Upper lobe of right lung (tissue), 1 donor: Measurements from ENCODE around the gene SHCBP1L. TPM values are rescaled to one million over a fixed set of nuclear protein-coding genes. Genes with fewer than 3 reads are reported as not detected.

Experiments
- ATAC-seq: fragments of 200-7000 bp; cut with Tn5 transposase; one replicate; pipeline ENCODE4 v1.9.1; 2020; ENCODE audit warnings: mild to moderate bottlenecking, moderate library complexity
- DNase-seq: peaks from one replicate; pipeline ENCODE4 v3.0.0-alpha.2; 2020
- H3K27ac ChIP-seq: fragments of 200-600 bp; one replicate; pipeline ENCODE4 v1.8.0; 2022
- H3K27me3 ChIP-seq: fragments of 200-600 bp; one replicate; pipeline ENCODE4 v1.8.0; 2022; ENCODE audit warnings: mild to moderate bottlenecking
- H3K36me3 ChIP-seq: fragments of 200-600 bp; one replicate; pipeline ENCODE4 v1.8.0; 2022
- H3K4me1 ChIP-seq: fragments of 200-600 bp; one replicate; pipeline ENCODE4 v1.8.0; 2022
- H3K4me3 ChIP-seq: fragments of 200-600 bp; one replicate; pipeline ENCODE4 v1.8.0; 2022; ENCODE audit warnings: mild to moderate bottlenecking
- H3K9me3 ChIP-seq: fragments of 200-600 bp; one replicate; pipeline ENCODE4 v1.8.0; 2022
- intact Hi-C: fragments of 100-400 bp; cut with DNase I; formaldehyde crosslinking; loops from one replicate; pipeline ENCODE4 v1.11.0; 2022
- total RNA-seq: library from RNA; stranded (reverse); fragmentation: NEBNext Ultra II Directional; extraction: Animal tissue kit (Norgen Biotek cat#: 25700); gene quantifications from one replicate; pipeline ENCODE4 v1.2.1, GENCODE V29; 2021
- TF ChIP-seq, protein P1 (sequence below): fragments of 200-600 bp; IDR thresholded peaks from one replicate; pipeline ENCODE4 v1.8.0; 2022; ENCODE audit warnings: antibody characterized with exemption
- donor health status: DM: no; HTN: yes; CAD: no; lungs with severe emphysema.

The SHCBP1L gene
- total RNA-seq, 1 donor from 2014 or later: not detected

DNA sequence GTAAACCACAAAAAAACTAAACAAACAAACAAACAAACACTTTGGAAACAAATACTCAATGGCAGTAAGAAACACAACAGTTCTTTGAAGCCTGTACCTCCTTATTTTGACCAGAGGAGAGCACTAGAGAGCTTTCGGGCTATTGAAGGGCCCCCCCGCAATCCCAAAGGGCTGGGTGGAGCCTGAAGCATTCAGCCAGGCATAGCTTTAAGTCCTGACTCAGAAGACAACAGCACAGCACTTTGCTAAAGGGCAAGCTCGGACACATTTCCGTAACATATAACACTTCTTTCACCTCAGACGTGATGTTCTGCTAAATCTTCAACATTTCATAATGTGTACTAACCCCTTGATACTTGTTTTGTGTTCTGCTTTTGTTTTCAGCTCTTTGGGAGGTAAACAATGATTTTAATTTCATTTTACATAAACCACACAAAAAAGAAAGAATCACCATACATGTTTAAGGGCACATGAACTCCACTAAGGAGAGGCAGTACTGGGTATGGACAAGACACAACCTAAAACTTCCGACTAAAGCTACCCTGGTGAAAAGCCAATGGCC lies 9.7 kb upstream of the SHCBP1L start:
- no peaks in the 10 kb centered on the region for H3K27me3 ChIP-seq
- TF ChIP-seq, protein P1, sequence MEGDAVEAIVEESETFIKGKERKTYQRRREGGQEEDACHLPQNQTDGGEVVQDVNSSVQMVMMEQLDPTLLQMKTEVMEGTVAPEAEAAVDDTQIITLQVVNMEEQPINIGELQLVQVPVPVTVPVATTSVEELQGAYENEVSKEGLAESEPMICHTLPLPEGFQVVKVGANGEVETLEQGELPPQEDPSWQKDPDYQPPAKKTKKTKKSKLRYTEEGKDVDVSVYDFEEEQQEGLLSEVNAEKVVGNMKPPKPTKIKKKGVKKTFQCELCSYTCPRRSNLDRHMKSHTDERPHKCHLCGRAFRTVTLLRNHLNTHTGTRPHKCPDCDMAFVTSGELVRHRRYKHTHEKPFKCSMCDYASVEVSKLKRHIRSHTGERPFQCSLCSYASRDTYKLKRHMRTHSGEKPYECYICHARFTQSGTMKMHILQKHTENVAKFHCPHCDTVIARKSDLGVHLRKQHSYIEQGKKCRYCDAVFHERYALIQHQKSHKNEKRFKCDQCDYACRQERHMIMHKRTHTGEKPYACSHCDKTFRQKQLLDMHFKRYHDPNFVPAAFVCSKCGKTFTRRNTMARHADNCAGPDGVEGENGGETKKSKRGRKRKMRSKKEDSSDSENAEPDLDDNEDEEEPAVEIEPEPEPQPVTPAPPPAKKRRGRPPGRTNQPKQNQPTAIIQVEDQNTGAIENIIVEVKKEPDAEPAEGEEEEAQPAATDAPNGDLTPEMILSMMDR: peak; percentile 90
- no peak overlapping the region for H3K27ac ChIP-seq
- H3K4me3 ChIP-seq: peak overlapping the region; percentile 12
- no peaks in the 10 kb centered on the region for H3K9me3 ChIP-seq
- intact Hi-C loops: loop anchor here (10.0 kb wide), 1 partner anchor 262 kb away; no protein-coding TSS in a partner anchor
- no peaks in the 10 kb centered on the region for H3K36me3 ChIP-seq
- no peaks in the 10 kb centered on the region for H3K4me1 ChIP-seq
- ATAC-seq (peak; percentile 100), DNase-seq (peak; percentile 79)

DNA sequence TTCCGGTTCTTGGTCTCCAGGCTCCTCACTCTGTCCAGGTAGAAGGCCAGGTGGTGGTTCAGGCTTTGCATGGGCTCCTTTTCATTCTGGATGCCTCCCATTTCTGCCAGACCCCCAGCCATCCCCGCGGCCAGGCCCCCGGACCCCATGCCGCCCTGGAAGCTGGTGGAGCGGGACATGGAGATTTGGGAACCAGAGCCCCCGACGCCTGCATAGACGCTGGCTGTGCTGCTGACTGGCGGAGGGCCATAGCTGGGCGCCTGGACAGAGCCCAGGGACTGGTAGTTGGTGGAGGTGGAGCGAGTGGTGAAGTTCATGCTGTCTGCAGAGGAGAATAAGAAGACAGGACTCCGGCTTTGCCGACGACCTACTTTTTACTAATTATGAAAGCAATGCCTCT lies 7.1 kb upstream of the SHCBP1L start:
- no peak for DNase-seq
- TF ChIP-seq, protein P1: no peak

DNA sequence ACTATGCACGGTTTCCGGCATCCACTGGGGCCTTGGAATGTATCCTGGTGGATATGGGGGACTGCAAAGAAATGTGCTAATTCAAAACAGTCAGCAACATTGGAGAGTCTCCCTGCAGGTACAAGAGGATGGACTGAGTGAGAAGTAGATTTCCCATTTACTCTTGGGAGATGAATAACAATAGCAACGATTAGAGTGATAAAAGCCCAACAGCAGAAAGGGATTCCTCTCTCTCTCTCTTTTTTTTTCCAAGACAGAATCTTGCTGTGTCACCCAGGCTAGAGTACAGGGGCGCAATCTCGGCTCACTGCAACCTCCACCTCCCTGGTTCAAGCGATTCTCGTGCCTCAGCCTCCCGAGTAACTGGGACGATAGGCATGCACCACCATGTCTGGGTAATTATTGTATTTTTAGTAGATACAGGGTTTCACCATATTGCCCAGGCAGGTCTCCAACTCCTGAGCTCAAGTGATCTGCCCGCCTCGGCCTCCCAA lies 5.0 kb upstream of the SHCBP1L start:
- Histone ChIP-seq H3K9me3 (no peaks in the 10 kb centered on the region), H3K4me1 (no peaks in the 10 kb centered on the region), H3K27ac (no peak overlapping the region), H3K36me3 (no peaks in the 10 kb centered on the region), H3K27me3 (peaks cover 7% of the 10 kb centered on the region), H3K4me3 (no peak overlapping the region)
- TF ChIP-seq, protein P1: no peak
- intact Hi-C loops: no loop called here
- no peak for ATAC-seq
- DNase-seq: no peak

More for the DNA sequence above, 7.1 kb upstream of the SHCBP1L start:
- ATAC-seq: no peak
- no peaks in the 10 kb centered on the region for H3K9me3 ChIP-seq
- no peaks in the 10 kb centered on the region for H3K27me3 ChIP-seq
- H3K4me1 ChIP-seq: no peaks in the 10 kb centered on the region
- H3K27ac ChIP-seq: no peak overlapping the region
- no peaks in the 10 kb centered on the region for H3K36me3 ChIP-seq
- no peak overlapping the region for H3K4me3 ChIP-seq
- intact Hi-C loops: loop anchor here (10.0 kb wide), 1 partner anchor 265 kb away; no protein-coding TSS in a partner anchor

DNA sequence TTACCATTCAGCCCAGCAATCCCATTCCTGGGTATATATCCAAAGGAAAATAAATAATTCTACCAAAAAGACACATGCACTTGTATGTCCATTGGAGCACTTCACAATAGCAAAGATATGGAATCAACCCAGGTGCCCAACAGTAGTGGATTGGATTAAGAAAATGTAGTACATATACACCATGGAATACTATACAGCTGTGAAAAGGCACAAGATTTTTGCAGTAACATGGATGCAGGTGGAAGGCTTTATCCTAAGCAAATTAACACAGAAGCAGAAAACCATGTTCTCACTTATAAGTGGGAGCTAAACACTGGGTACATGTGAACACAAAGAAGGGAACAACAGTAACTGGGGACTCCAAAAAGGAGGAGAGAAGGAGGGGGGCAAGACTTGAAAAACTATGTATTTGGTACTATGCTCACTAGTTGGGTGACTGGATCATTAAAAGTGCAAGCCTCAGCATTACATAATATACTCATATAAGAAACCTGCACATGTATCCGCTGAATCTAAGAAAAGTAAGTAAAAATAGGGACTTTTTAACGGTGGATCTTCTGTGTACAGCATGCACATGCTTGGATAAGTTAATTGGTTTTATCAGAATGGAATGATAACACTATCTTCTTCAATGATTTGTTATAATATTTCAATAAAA lies 3.9 kb upstream of the SHCBP1L start:
- ATAC-seq: no peak
- no peak overlapping the region for H3K4me3 ChIP-seq
- H3K27ac ChIP-seq: no peak overlapping the region
- H3K36me3 ChIP-seq: no peaks in the 10 kb centered on the region
- DNase-seq: no peak
- no peaks in the 10 kb centered on the region for H3K9me3 ChIP-seq
- H3K27me3 ChIP-seq: peaks cover 17% of the 10 kb centered on the region
- no peaks in the 10 kb centered on the region for H3K4me1 ChIP-seq
- intact Hi-C loops: no loop called here
- TF ChIP-seq, protein P1: no peak

DNA sequence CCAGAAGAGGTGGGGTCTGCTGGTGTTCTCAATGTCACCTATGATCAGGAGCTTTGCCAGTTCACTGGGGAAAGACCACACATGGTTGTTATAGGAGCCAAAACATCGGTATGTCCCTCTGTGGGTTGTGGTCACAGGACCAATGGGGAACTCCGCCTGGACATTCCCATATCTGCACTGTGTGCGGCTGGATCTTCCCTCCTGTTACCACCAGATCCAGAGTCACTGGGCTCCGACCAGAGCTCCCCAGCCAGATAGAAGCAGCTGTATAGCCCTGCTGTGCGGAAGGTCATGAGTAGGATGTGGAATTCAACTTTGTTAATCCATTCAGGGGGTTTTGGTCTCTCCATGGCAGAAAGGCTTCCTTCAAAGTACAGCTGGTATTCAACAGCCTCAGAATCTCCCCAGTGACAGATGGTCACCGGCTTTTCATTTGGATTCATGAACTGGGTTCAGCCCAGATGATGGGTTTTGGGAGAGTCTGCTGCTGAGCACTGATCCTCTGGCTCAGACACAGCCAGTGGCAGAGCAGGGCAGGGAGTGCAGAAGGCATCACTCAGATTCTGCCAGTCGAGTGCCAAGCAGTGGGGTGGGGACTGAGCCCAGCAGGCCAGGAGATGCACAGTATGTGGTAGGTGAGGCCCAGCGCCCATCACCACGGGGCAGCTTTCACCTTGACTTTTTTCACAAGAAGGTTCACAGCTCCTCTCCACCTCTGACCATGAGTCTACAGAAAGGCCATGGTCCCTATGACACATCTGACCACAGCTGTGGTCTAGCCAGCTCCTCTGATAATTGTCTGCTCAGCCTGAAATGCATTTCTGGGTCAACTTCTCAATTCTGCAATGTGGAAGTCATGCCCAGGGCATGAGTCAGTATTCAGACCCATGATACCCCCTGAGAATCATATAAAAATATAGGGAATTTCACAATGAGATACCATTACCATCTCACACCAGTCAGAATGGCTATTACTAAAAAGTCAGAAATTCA lies 2.9 kb upstream of the SHCBP1L start:
- intact Hi-C loops: no loop called here
- Histone ChIP-seq H3K36me3 (no peaks in the 10 kb centered on the region), H3K27ac (no peak overlapping the region), H3K4me1 (no peaks in the 10 kb centered on the region), H3K9me3 (no peaks in the 10 kb centered on the region), H3K27me3 (peaks cover 26% of the 10 kb centered on the region), H3K4me3 (no peak overlapping the region)
- DNase-seq (no peak), ATAC-seq (peak; percentile 63)
- TF ChIP-seq, protein P1: no peak
